HepG2 (cell line): ENCODE measurements around the gene LIMS2. TPM values are rescaled to one million over a fixed set of nuclear protein-coding genes. Genes with fewer than 3 reads are reported as not detected.

ENCODE experiments used
- ATAC-seq: fragments of 200-7000 bp; cut with Tn5 transposase; 3 replicates; pipeline ENCODE4 v1.9.1; 2020; ENCODE audit warnings: mild to moderate bottlenecking, moderate library complexity
- BruUV-seq: library from RNA; stranded (reverse); fragments of 400-500 nt; replicated peaks from 2 replicates; lab custom pipeline; 2021; lab: Mats Ljungman, UMichigan
- CTCF ChIA-PET: fragments of 300-600 bp; formaldehyde crosslinking; extraction: SDS; loops from one replicate; lab custom pipeline; 2021; ENCODE audit warnings: low total read pairs, inconsistent platforms, low intra/inter-chr PET ratio; lab: Yijun Ruan, JAX
- POLR2A ChIA-PET: fragments of 350-600 bp; sonication (Branson Sonifier 250); formaldehyde crosslinking; loops from one replicate; lab custom pipeline; 2020; ENCODE audit warnings: antibody characterized with exemption, inconsistent platforms; lab: Yijun Ruan, JAX
- DNase-seq: peaks from one replicate; pipeline ENCODE4 v3.0.0-alpha.2; 2015; ENCODE audit warnings: low spot score
- FAIRE-seq: peaks from 3 replicates; lab custom pipeline; 2011; peaks lifted over from hg19 to GRCh38; lab: Jason Lieb, UNC
- H2AFZ ChIP-seq: one replicate; pipeline ENCODE4 v1.6.1; 2011; ENCODE audit warnings: low read length, inconsistent platforms
- H3K27ac ChIP-seq: fragments of 300-600 bp; 3 replicates; pipeline ENCODE4 v1.8.0; 2011; ENCODE audit warnings: mixed run types, mild to moderate bottlenecking, mixed read lengths, low read length, inconsistent platforms; ENCODE audit not compliant: insufficient read depth; ENCODE audit errors: extremely low read length
- H3K27me3 ChIP-seq, 2 experiments: fragments of 200-600 bp in 1 of 2; 2 replicates in 1 of 2; 3 replicates in 1 of 2; pipeline versions ENCODE4 v1.6.0 to v1.8.0; 2011; ENCODE audit warnings: low read length in 2 of 2, mild to moderate bottlenecking in 2 of 2, moderate library complexity in 2 of 2, inconsistent platforms in 1 of 2; ENCODE audit not compliant: insufficient read depth in 2 of 2, control insufficient read depth in 1 of 2
- H3K36me3 ChIP-seq, 2 experiments: fragments of 200-600 bp in 1 of 2; replicated peaks in 1 of 2; 2 replicates in 1 of 2; 3 replicates in 1 of 2; pipeline versions ENCODE4 v1.5.1 to v1.8.0; 2011; ENCODE audit warnings: low read length in 2 of 2, inconsistent platforms in 1 of 2; ENCODE audit not compliant: insufficient read depth in 2 of 2, control insufficient read depth in 1 of 2
- H3K4me1 ChIP-seq: 2 replicates; pipeline ENCODE4 v1.5.1; 2012; ENCODE audit warnings: low read length, inconsistent platforms; ENCODE audit not compliant: insufficient read depth
- H3K4me2 ChIP-seq: 2 replicates; pipeline ENCODE4 v1.6.0; 2011; ENCODE audit warnings: low read depth, low read length, inconsistent platforms
- H3K4me3 ChIP-seq, 3 experiments: fragments of 200-600 bp in 1 of 3; sonication (generic), shearing (Covaris generic) in 1 of 3; replicated peaks in 1 of 3; 2 replicates each; pipeline ENCODE4 v1.5.1; 2011 to 2016; ENCODE audit warnings: low read length in 3 of 3, inconsistent platforms in 2 of 3, low read depth in 2 of 3, mild to moderate bottlenecking in 2 of 3, control low read depth in 1 of 3, mixed read lengths in 1 of 3; ENCODE audit not compliant: insufficient read depth in 1 of 3
- H3K79me2 ChIP-seq: one replicate; pipeline ENCODE4 v1.6.1; 2011; ENCODE audit warnings: low read length, inconsistent platforms; ENCODE audit not compliant: insufficient read depth
- H3K9ac ChIP-seq: 2 replicates; pipeline ENCODE4 v1.6.0; 2011; ENCODE audit warnings: mild to moderate bottlenecking, low read depth, low read length, inconsistent platforms; ENCODE audit not compliant: insufficient read depth
- H3K9me3 ChIP-seq: 2 replicates; pipeline ENCODE4 v1.5.1; 2012; ENCODE audit warnings: mild to moderate bottlenecking, low read length
- H4K20me1 ChIP-seq: 2 replicates; pipeline ENCODE4 v1.6.0; 2011; ENCODE audit warnings: inconsistent platforms, mild to moderate bottlenecking, low read length, moderate library complexity; ENCODE audit not compliant: insufficient read depth
- FOXK1 ChIP-seq: sonication (generic); formaldehyde crosslinking; IDR thresholded peaks from 2 replicates; pipeline ENCODE4 v1.4.0; 2020; ENCODE audit warnings: low read depth, missing genetic modification reagents, borderline replicate concordance
- GMEB2 ChIP-seq: IDR thresholded peaks from 2 replicates; pipeline ENCODE4 v1.6.1; 2016; ENCODE audit warnings: missing biosample characterization, missing genetic modification reagents, low read depth
- TARDBP ChIP-seq: sonication (generic); formaldehyde crosslinking; IDR thresholded peaks from 2 replicates; pipeline ENCODE4 v1.8.0; 2022; ENCODE audit warnings: mild to moderate bottlenecking, missing genetic modification reagents
- ZFP1 ChIP-seq: IDR thresholded peaks from 2 replicates; pipeline ENCODE4 v1.6.1; 2016
- ZFP36 ChIP-seq: fragments of 150-350 bp; IDR thresholded peaks from 2 replicates; pipeline ENCODE4 v1.6.1; 2018; ENCODE audit warnings: borderline replicate concordance, low read length, low read depth; ENCODE audit not compliant: partially characterized antibody
- ZNF564 ChIP-seq: sonication (generic); formaldehyde crosslinking; IDR thresholded peaks from 2 replicates; pipeline ENCODE4 v1.8.1; 2023; ENCODE audit warnings: mild to moderate bottlenecking, missing genetic modification reagents
- WGBS: methylation state at CpG from one replicate; pipeline ENCODE4 v1.1.6; 2017; ENCODE audit warnings: low lambda C conversion rate; 5-methylcytosine and 5-hydroxymethylcytosine counted together
- in situ Hi-C: cut with HindIII; loops from 2 replicates; pipeline ENCODE4 v1.10.0; 2017; ENCODE audit warnings: low pct_unique_long_range_greater_than_20kb; ENCODE audit not compliant: extremely low pct_ligation_motif_present
- intact Hi-C: fragments of 100-400 bp; cut with micrococcal nuclease; formaldehyde crosslinking; loops from one replicate; pipeline ENCODE4 v1.10.0; 2022; ENCODE audit not compliant: unreplicated experiment
- polyA plus RNA-seq, 8 experiments: library from polyadenylated mRNA; depleted of rRNA in 3 of 8; stranded (reverse) in 7 of 8; unstranded in 1 of 8; fragments of >200 nt; fragmentation: Illumina TruSeq in 4 of 8; extraction: Trizol in 4 of 8; gene quantifications; 2 replicates each; pipeline versions ENCODE4 v1.2.1 to v1.2.3, GENCODE V29; 2011 to 2016; ENCODE audit warnings: low read depth in 4 of 8, missing spikeins in 1 of 8, mixed read lengths in 1 of 8; ENCODE audit not compliant: insufficient read depth in 1 of 8
- total RNA-seq, 5 experiments: library from RNA; depleted of rRNA; stranded (reverse); fragments of >200 nt; fragmentation: Illumina TruSeq; extraction: Trizol; gene quantifications; 2 replicates each; pipeline ENCODE4 v1.2.3, GENCODE V29; 2016; ENCODE audit warnings: low read depth in 1 of 5
- TF ChIP-seq, protein P1 (sequence below): sonication (generic); formaldehyde crosslinking; conservative IDR thresholded peaks from 2 replicates; pipeline ENCODE4 v1.8.1; 2023; ENCODE audit warnings: missing genetic modification reagents
- TF ChIP-seq, protein P2 (sequence below): sonication (generic); formaldehyde crosslinking; IDR thresholded peaks from 2 replicates; pipeline ENCODE4 v1.4.0; 2020; ENCODE audit warnings: missing genetic modification reagents
- TF ChIP-seq, protein P3 (sequence below): sonication (generic); formaldehyde crosslinking; IDR thresholded peaks from 2 replicates; pipeline ENCODE4 v1.4.0; 2020; ENCODE audit warnings: missing genetic modification reagents
- TF ChIP-seq, protein P4 (sequence below): sonication (generic); formaldehyde crosslinking; IDR thresholded peaks from 2 replicates; pipeline ENCODE4 v1.4.0; 2020; ENCODE audit warnings: missing genetic modification reagents

Gene LIMS2
- total and polyA plus RNA-seq, 2 of the 13 experiments (the other 11 are each of a cell fraction or from before 2014, with no cell fraction given): 1.0 to 1.9 TPM

DNA sequence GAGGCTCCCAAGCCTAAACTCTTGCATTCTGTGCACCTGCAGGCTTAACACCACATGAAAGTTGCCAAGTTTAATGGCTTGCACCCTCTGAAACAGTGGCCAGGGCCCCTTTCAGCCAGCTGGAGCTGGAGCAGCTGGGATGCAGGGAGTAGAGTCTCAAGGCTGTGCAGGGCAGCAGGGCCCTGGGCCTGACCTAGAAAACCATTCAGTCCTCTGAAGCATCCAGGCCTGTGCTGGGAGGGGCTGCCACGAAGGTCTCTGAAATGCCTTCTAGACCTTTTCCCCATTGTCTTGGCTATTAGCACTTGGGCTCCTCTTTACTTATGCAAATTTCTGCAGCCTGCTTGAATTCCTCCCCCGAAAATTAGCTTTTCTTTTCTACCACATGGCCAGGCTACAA lies 15.4 kb upstream of the LIMS2 start:
- CTCF ChIA-PET: no interaction called here
- intact Hi-C loops: no loop called here
- no peak for DNase-seq
- no peak for FAIRE-seq
- ATAC-seq: no peak
- H4K20me1 ChIP-seq: no peaks in the 10 kb centered on the region
- 8% methylated on average over 2 of the region's 2 CpGs for WGBS
- POLR2A ChIA-PET: no interaction called here
- no TSS peak for BruUV-seq
- TF ChIP-seq, protein P1, sequence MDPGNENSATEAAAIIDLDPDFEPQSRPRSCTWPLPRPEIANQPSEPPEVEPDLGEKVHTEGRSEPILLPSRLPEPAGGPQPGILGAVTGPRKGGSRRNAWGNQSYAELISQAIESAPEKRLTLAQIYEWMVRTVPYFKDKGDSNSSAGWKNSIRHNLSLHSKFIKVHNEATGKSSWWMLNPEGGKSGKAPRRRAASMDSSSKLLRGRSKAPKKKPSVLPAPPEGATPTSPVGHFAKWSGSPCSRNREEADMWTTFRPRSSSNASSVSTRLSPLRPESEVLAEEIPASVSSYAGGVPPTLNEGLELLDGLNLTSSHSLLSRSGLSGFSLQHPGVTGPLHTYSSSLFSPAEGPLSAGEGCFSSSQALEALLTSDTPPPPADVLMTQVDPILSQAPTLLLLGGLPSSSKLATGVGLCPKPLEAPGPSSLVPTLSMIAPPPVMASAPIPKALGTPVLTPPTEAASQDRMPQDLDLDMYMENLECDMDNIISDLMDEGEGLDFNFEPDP (CRISPR knock-in tag): 0 out of 2 replicates have a peak, but pooled peaks have one; percentile 1
- TF ChIP-seq FOXK1 (CRISPR knock-in tag) (no peak), ZFP36 (peak; percentile 17)
- TF ChIP-seq, all 625 proteins: peak for 2
- in situ Hi-C loops: no loop called here
- Histone ChIP-seq H3K4me2 (no peak overlapping the region), H3K4me1 (no peaks in the 10 kb centered on the region), H3K9ac (no peak overlapping the region), H3K27ac (no peak overlapping the region), H2AFZ (no peak overlapping the region), H3K9me3 (peaks cover 32% of the 10 kb centered on the region), H3K27me3 (peaks cover 0 to 5% of the 10 kb centered on the region in 2 experiments; a peak in 1 of 5 replicates), H3K36me3 (no peaks in the 10 kb centered on the region), H3K4me3 (no peak overlapping the region), H3K79me2 (no peaks in the 10 kb centered on the region)

DNA sequence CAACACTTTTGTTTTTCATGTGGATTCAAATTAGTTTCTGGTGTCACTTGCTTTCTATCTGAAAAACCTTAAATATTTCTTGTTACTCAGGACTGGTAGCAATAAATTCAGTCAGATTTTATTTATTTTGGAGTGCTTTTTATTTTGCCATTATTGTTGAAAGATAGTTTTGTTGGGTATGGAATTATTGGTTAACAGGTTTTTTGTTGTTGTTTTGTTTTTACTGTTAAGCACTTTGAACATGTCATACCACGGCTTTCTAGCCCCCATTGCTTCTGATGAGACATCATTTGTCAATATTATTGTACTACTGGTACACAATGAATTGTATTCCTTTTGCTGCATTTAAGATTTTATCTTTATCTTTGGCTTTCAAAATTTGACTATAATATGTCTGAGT lies 13.1 kb upstream of the LIMS2 start:
- Histone ChIP-seq H3K27ac (no peak overlapping the region), H3K9ac (no peak overlapping the region), H3K9me3 (peaks cover 32% of the 10 kb centered on the region), H3K36me3 (no peaks in the 10 kb centered on the region), H3K4me1 (peaks cover 6% of the 10 kb centered on the region; the same call in 1 of the 2 replicates), H3K27me3 (peaks cover 0 to 11% of the 10 kb centered on the region in 2 experiments; a peak in 4 of 5 replicates), H3K4me2 (no peak overlapping the region), H2AFZ (no peak overlapping the region), H3K79me2 (no peaks in the 10 kb centered on the region), H3K4me3 (no peak overlapping the region), H4K20me1 (no peaks in the 10 kb centered on the region)
- FAIRE-seq: peak; percentile 49
- in situ Hi-C loops (no loop called here), intact Hi-C loops (no loop called here)
- ATAC-seq: no peak
- no TSS peak for BruUV-seq
- WGBS: 2% methylated on average over 1 of the region's 1 CpG
- ChIA-PET CTCF (no interaction called here), POLR2A (no interaction called here)
- no peak for TF ChIP-seq TARDBP (CRISPR knock-in tag)
- TF ChIP-seq, protein P2, sequence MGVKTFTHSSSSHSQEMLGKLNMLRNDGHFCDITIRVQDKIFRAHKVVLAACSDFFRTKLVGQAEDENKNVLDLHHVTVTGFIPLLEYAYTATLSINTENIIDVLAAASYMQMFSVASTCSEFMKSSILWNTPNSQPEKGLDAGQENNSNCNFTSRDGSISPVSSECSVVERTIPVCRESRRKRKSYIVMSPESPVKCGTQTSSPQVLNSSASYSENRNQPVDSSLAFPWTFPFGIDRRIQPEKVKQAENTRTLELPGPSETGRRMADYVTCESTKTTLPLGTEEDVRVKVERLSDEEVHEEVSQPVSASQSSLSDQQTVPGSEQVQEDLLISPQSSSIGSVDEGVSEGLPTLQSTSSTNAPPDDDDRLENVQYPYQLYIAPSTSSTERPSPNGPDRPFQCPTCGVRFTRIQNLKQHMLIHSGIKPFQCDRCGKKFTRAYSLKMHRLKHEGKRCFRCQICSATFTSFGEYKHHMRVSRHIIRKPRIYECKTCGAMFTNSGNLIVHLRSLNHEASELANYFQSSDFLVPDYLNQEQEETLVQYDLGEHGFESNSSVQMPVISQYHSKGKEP (CRISPR knock-in tag): no peak
- peak; percentile 78; the same call in 1 of the 2 replicates for TF ChIP-seq ZFP1
- TF ChIP-seq GMEB2: no peak
- TF ChIP-seq, protein P3, sequence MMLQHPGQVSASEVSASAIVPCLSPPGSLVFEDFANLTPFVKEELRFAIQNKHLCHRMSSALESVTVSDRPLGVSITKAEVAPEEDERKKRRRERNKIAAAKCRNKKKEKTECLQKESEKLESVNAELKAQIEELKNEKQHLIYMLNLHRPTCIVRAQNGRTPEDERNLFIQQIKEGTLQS: no peak
- TF ChIP-seq ZNF564: no peak
- TF ChIP-seq, protein P4, sequence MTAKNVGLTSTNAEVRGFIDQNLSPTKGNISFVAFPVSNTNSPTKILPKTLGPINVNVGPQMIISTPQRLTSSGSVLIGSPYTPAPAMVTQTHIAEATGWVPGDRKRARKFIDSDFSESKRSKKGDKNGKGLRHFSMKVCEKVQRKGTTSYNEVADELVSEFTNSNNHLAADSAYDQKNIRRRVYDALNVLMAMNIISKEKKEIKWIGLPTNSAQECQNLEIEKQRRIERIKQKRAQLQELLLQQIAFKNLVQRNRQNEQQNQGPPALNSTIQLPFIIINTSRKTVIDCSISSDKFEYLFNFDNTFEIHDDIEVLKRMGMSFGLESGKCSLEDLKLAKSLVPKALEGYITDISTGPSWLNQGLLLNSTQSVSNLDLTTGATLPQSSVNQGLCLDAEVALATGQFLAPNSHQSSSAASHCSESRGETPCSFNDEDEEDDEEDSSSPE (CRISPR knock-in tag): no peak
- DNase-seq: no peak
